ENCODE results near the gene ZNF609.

DNA sequence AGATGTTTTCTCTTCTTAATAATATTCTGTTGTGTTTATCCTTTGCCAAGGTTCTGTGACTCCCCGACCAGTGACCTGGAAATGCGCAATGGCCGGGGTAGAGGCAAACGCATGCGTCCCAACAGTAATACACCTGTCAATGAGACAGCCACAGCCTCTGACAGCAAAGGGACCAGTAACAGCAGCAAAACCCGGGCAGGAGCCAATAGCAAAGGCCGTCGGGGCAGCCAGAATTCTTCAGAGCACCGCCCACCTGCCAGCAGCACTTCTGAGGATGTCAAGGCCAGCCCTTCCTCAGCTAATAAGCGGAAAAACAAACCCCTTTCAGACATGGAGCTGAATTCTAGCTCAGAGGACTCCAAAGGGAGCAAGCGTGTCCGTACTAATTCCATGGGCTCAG lies 213.5 kb downstream of the ZNF609 start:
- TF ChIP-seq, protein P1, sequence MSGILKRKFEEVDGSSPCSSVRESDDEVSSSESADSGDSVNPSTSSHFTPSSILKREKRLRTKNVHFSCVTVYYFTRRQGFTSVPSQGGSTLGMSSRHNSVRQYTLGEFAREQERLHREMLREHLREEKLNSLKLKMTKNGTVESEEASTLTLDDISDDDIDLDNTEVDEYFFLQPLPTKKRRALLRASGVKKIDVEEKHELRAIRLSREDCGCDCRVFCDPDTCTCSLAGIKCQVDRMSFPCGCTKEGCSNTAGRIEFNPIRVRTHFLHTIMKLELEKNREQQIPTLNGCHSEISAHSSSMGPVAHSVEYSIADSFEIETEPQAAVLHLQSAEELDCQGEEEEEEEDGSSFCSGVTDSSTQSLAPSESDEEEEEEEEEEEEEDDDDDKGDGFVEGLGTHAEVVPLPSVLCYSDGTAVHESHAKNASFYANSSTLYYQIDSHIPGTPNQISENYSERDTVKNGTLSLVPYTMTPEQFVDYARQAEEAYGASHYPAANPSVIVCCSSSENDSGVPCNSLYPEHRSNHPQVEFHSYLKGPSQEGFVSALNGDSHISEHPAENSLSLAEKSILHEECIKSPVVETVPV (CRISPR knock-in tag; IDR thresholded peaks at IDR 0.05) = no peak
- TF ChIP-seq ZFP3 (CRISPR knock-in tag; IDR thresholded peaks at IDR 0.05) (no peak), RARB (CRISPR knock-in tag; IDR thresholded peaks at IDR 0.05) (no peak), BACH2 (CRISPR knock-in tag; IDR thresholded peaks at IDR 0.05; ENCODE audit: borderline replicate concordance) (no peak), OSR1 (CRISPR knock-in tag; IDR thresholded peaks at IDR 0.05) (no peak), TCF4 (CRISPR knock-in tag; IDR thresholded peaks at IDR 0.05; ENCODE audit: borderline replicate concordance) (no peak), ZNF565 (CRISPR knock-in tag; conservative IDR thresholded peaks at IDR 0.05; ENCODE audit: low read depth) (no peak)

Measured in SK-N-SH treated with all-trans-retinoic acid at 6 μM for 48 hours (cell line).